IMR-90 (cell line): Measurements from ENCODE around the gene PIK3R3. TPM values are rescaled to one million over a fixed set of nuclear protein-coding genes. Genes with fewer than 3 reads are reported as not detected.

Experiments used
- ATAC-seq: fragments of 200-7000 bp; cut with Tn5 transposase; 2 replicates; pipeline ENCODE4 v1.9.1; 2020; ENCODE audit warnings: low read depth, mild to moderate bottlenecking, moderate library complexity
- BruUV-seq: library from RNA; stranded (reverse); fragments of 400-500 nt; replicated peaks from 2 replicates; lab custom pipeline; 2021; lab: Mats Ljungman, UMichigan
- CTCF ChIA-PET: fragments of 300-600 bp; formaldehyde crosslinking; extraction: SDS; loops from one replicate; lab custom pipeline; 2021; ENCODE audit warnings: antibody characterized with exemption; lab: Yijun Ruan, JAX
- POLR2A ChIA-PET: fragments of 300-600 bp; sonication (Branson Sonifier 250); formaldehyde crosslinking; loops from one replicate; lab custom pipeline; 2022; ENCODE audit warnings: antibody characterized with exemption; ENCODE audit not compliant: unreplicated experiment; lab: Charles Lee
- DNase-seq: peaks from one replicate; pipeline ENCODE4 v3.0.0; 2013
- H2AFZ ChIP-seq: replicated peaks from 2 replicates; pipeline ENCODE3; 2013; ENCODE audit warnings: low read length, mild to moderate bottlenecking; ENCODE audit not compliant: poor library complexity
- H2AK5ac ChIP-seq: 2 replicates; pipeline ENCODE4 v1.6.1; 2013; ENCODE audit warnings: low read depth, low read length, inconsistent platforms
- H2AK9ac ChIP-seq: replicated peaks from 2 replicates; pipeline ENCODE3; 2013; ENCODE audit warnings: mild to moderate bottlenecking, low read depth, low read length, moderate library complexity; ENCODE audit not compliant: poor library complexity
- H2BK120ac ChIP-seq: 2 replicates; pipeline ENCODE4 v1.6.1; 2013; ENCODE audit warnings: low read depth, low read length, inconsistent platforms
- H2BK15ac ChIP-seq: 3 replicates; pipeline ENCODE4 v1.6.1; 2013; ENCODE audit warnings: low read depth, low read length, inconsistent platforms
- H2BK20ac ChIP-seq: 2 replicates; pipeline ENCODE4 v1.6.1; 2013; ENCODE audit warnings: low read depth, mild to moderate bottlenecking, inconsistent platforms, low read length, moderate library complexity
- H2BK5ac ChIP-seq: 2 replicates; pipeline ENCODE4 v1.6.1; 2013; ENCODE audit warnings: mild to moderate bottlenecking, low read depth, low read length, inconsistent platforms; ENCODE audit not compliant: poor library complexity, severe bottlenecking
- H3K14ac ChIP-seq: replicated peaks from 2 replicates; pipeline ENCODE4 v1.6.1; 2013; ENCODE audit warnings: low read depth, low read length, inconsistent platforms
- H3K18ac ChIP-seq: 2 replicates; pipeline ENCODE4 v1.6.1; 2013; ENCODE audit warnings: low read depth, low read length, control low read depth
- H3K23ac ChIP-seq: 2 replicates; pipeline ENCODE4 v1.6.1; 2013; ENCODE audit warnings: low read depth, low read length, inconsistent platforms
- H3K27ac ChIP-seq: 2 replicates; pipeline ENCODE4 v1.5.1; 2013; ENCODE audit warnings: mild to moderate bottlenecking, control low read depth, low read length; ENCODE audit not compliant: insufficient read depth
- H3K27me3 ChIP-seq: 2 replicates; pipeline ENCODE4 v1.6.1; 2013; ENCODE audit warnings: low read length; ENCODE audit not compliant: control insufficient read depth, insufficient read depth
- H3K36me3 ChIP-seq: 2 replicates; pipeline ENCODE4 v1.6.1; 2013; ENCODE audit warnings: low read length, mixed read lengths; ENCODE audit not compliant: control insufficient read depth, insufficient read depth
- H3K4ac ChIP-seq: 2 replicates; pipeline ENCODE4 v1.6.1; 2013; ENCODE audit warnings: low read depth, low read length, inconsistent platforms
- H3K4me1 ChIP-seq: 2 replicates; pipeline ENCODE4 v1.6.1; 2013; ENCODE audit warnings: low read length, mixed read lengths; ENCODE audit not compliant: control insufficient read depth, insufficient read depth
- H3K4me2 ChIP-seq: 2 replicates; pipeline ENCODE4 v1.6.1; 2013; ENCODE audit warnings: low read depth, mild to moderate bottlenecking, control low read depth, low read length, moderate library complexity
- H3K4me3 ChIP-seq: 2 replicates; pipeline ENCODE4 v1.5.1; 2013; ENCODE audit warnings: low read depth, mild to moderate bottlenecking, control low read depth, low read length, moderate library complexity; ENCODE audit not compliant: insufficient read depth
- H3K56ac ChIP-seq: 2 replicates; pipeline ENCODE4 v1.6.1; 2013; ENCODE audit warnings: low read length, inconsistent platforms; ENCODE audit not compliant: insufficient read depth; ENCODE audit errors: extremely low read depth
- H3K79me1 ChIP-seq, 2 experiments: 2 replicates each; pipeline ENCODE4 v1.6.1; 2013; ENCODE audit warnings: low read length in 2 of 2, inconsistent platforms in 1 of 2, low read depth in 1 of 2
- H3K9ac ChIP-seq: 2 replicates; pipeline ENCODE4 v1.6.1; 2013; ENCODE audit warnings: low read depth, low read length, control low read depth
- H3K9me1 ChIP-seq: 2 replicates; pipeline ENCODE4 v1.6.1; 2013; ENCODE audit warnings: low read length, inconsistent platforms; ENCODE audit not compliant: insufficient read depth
- H3K9me3 ChIP-seq: 2 replicates; pipeline ENCODE4 v1.6.1; 2013; ENCODE audit warnings: low read length; ENCODE audit not compliant: control insufficient read depth, insufficient read depth
- H4K20me1 ChIP-seq: 2 replicates; pipeline ENCODE4 v1.6.1; 2013; ENCODE audit warnings: low read length, inconsistent platforms; ENCODE audit not compliant: insufficient read depth
- H4K5ac ChIP-seq: 2 replicates; pipeline ENCODE4 v1.6.1; 2013; ENCODE audit warnings: mild to moderate bottlenecking, low read depth, low read length, control low read depth
- H4K8ac ChIP-seq, 2 experiments: 2 replicates each; pipeline ENCODE4 v1.6.1; 2013; ENCODE audit warnings: low read depth in 2 of 2, low read length in 2 of 2, control low read depth in 1 of 2, inconsistent platforms in 1 of 2
- H4K91ac ChIP-seq: 2 replicates; pipeline ENCODE4 v1.6.1; 2013; ENCODE audit warnings: low read depth, low read length, inconsistent platforms; ENCODE audit not compliant: insufficient read depth
- CEBPB ChIP-seq: IDR thresholded peaks from 2 replicates; pipeline ENCODE4 v1.6.1; 2012; ENCODE audit warnings: low read depth, low read length, improper control_type of control experiment
- CHD1 ChIP-seq: IDR thresholded peaks from 2 replicates; pipeline ENCODE4 v1.6.1; 2012; ENCODE audit warnings: low read depth, low read length, improper control_type of control experiment
- MAZ ChIP-seq: IDR thresholded peaks from 2 replicates; pipeline ENCODE4 v1.6.1; 2012; ENCODE audit warnings: low read depth, mild to moderate bottlenecking, low read length, improper control_type of control experiment, moderate library complexity, borderline replicate concordance
- NFE2L2 ChIP-seq: fragments of 150-350 bp; IDR thresholded peaks from 2 replicates; pipeline ENCODE4 v1.6.1; 2016; ENCODE audit warnings: low read depth, mild to moderate bottlenecking, low read length
- POLR2A ChIP-seq: IDR thresholded peaks from 2 replicates; pipeline ENCODE4 v1.6.1; 2012; ENCODE audit warnings: mild to moderate bottlenecking, low read depth, low read length
- RCOR1 ChIP-seq: IDR thresholded peaks from 2 replicates; pipeline ENCODE4 v1.6.1; 2012; ENCODE audit warnings: mild to moderate bottlenecking, low read length, improper control_type of control experiment; ENCODE audit not compliant: insufficient replicate concordance
- SMC3 ChIP-seq: fragments of 150-350 bp; IDR thresholded peaks from 2 replicates; pipeline ENCODE4 v1.6.1; 2016; ENCODE audit warnings: low read depth, mild to moderate bottlenecking, antibody characterized with exemption, low read length, moderate library complexity
- WGBS, 2 experiments: methylation state at CpG; one replicate each; pipeline versions ENCODE4 v1.1.5 to v1.1.7; 2013; ENCODE audit warnings: missing lambda C conversion rate in 2 of 2; ENCODE audit not compliant: insufficient read length in 1 of 2; ENCODE audit errors: extremely low coverage in 2 of 2; 5-methylcytosine and 5-hydroxymethylcytosine counted together
- dilution Hi-C: fragments of 300-500 bp; cut with HindIII; formaldehyde crosslinking; loops from one replicate; pipeline ENCODE4 v1.14.3; 2018; ENCODE audit warnings: low sequenced_read_pairs; ENCODE audit not compliant: unreplicated experiment
- in situ Hi-C: fragments of 300-500 bp; cut with MboI; formaldehyde crosslinking; loops from 3 replicates; pipeline ENCODE4 v1.14.3; 2019; ENCODE audit warnings: low sequenced_read_pairs, inconsistent platforms, mixed read lengths
- intact Hi-C: fragments of 100-400 bp; cut with micrococcal nuclease; formaldehyde crosslinking; loops from 2 replicates; pipeline ENCODE4 v1.10.0; 2022
- polyA plus RNA-seq, 3 experiments: library from polyadenylated mRNA; depleted of rRNA; stranded (reverse); fragments of >200 nt; gene quantifications; 2 replicates each; pipeline ENCODE4 v1.2.3, GENCODE V29; 2012; ENCODE audit warnings: low replicate concordance in 1 of 3
- total RNA-seq: library from RNA; depleted of rRNA; stranded (reverse); fragments of >200 nt; gene quantifications from 2 replicates; pipeline ENCODE4 v1.2.3, GENCODE V29; 2012

The PIK3R3 gene
- total and polyA plus RNA-seq, 2 of the 4 experiments (the other 2 are of a cell fraction), result 5.3 to 9.9 TPM

DNA sequence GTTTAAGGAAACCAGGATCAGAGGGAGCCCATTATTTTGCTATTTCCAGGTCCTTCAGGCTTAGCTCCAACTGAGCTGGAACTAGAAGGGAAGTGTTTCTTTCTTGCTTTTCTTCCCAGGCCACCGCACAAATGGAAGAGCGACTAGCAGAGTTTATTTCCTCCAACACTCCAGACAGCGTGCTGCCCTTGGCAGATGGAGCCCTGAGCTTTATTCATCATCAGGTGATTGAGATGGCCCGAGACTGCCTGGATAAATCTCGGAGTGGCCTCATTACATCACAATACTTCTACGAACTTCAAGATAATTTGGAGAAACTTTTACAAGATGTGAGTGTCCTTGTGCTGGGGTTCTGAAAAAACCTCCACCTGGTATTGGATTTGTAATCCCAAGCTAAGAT is 121.8 kb downstream of the PIK3R3 start:
- in situ Hi-C loops (no loop called here), dilution Hi-C loops (no loop called here), intact Hi-C loops (no loop called here)
- H3K4ac ChIP-seq, result no peak overlapping the region
- ChIA-PET CTCF (no interaction called here), POLR2A (no interaction called here)
- ATAC-seq (no peak), DNase-seq (no peak)
- H2BK120ac ChIP-seq, result no peak overlapping the region
- no peak overlapping the region for H2AK9ac ChIP-seq
- no peaks in the 10 kb centered on the region for H3K4me1 ChIP-seq
- H4K5ac ChIP-seq, result no peak overlapping the region
- TF ChIP-seq CEBPB (no peak), NFE2L2 (no peak), RCOR1 (no peak), SMC3 (no peak), POLR2A (no peak), CHD1 (no peak), MAZ (no peak)
- no peak overlapping the region for H3K18ac ChIP-seq
- no peak overlapping the region for H3K27ac ChIP-seq
- no CpG with 5 or more reads among the region's 6 CpGs for WGBS, 2 experiments
- no peak overlapping the region for H2BK15ac ChIP-seq
- H3K36me3 ChIP-seq, result peaks cover 23% of the 10 kb centered on the region
- H3K4me3 ChIP-seq, result no peak overlapping the region
- H2AK5ac ChIP-seq, result no peak overlapping the region
- no TSS peak for BruUV-seq
- no peak overlapping the region for H3K9ac ChIP-seq
- no peak overlapping the region for H3K14ac ChIP-seq
- H4K8ac ChIP-seq, result no peak overlapping the region
- H4K91ac ChIP-seq, result no peak overlapping the region
- H2AFZ ChIP-seq, result no peak overlapping the region
- H3K56ac ChIP-seq, result no peak overlapping the region
- no peaks in the 10 kb centered on the region for H3K27me3 ChIP-seq
- H3K79me1 ChIP-seq, result no peaks in the 10 kb centered on the region
- H3K4me2 ChIP-seq, result no peak overlapping the region
- H2BK5ac ChIP-seq, result no peak overlapping the region
- H4K20me1 ChIP-seq, result no peaks in the 10 kb centered on the region
- no peak overlapping the region for H3K23ac ChIP-seq
- H2BK20ac ChIP-seq, result no peak overlapping the region
- H3K9me1 ChIP-seq, result peaks cover 16% of the 10 kb centered on the region; the same call in 1 of the 2 replicates
- H3K9me3 ChIP-seq, result no peaks in the 10 kb centered on the region
